GM21737 (cell line): Measurements from ENCODE around the gene TNRC6C.

Experiments
- ATAC-seq: cut with Tn5 transposase; IDR thresholded peaks from one replicate; pipeline ENCODE4 v1.9.1; 2021; ENCODE audit warnings: mild to moderate bottlenecking, moderate library complexity; ENCODE audit not compliant: unreplicated experiment

The TNRC6C gene

GRCh38 chr17:78012428-78012827 lies 53.9 kb downstream of the TNRC6C start:
- ATAC-seq = no peak

DNA sequence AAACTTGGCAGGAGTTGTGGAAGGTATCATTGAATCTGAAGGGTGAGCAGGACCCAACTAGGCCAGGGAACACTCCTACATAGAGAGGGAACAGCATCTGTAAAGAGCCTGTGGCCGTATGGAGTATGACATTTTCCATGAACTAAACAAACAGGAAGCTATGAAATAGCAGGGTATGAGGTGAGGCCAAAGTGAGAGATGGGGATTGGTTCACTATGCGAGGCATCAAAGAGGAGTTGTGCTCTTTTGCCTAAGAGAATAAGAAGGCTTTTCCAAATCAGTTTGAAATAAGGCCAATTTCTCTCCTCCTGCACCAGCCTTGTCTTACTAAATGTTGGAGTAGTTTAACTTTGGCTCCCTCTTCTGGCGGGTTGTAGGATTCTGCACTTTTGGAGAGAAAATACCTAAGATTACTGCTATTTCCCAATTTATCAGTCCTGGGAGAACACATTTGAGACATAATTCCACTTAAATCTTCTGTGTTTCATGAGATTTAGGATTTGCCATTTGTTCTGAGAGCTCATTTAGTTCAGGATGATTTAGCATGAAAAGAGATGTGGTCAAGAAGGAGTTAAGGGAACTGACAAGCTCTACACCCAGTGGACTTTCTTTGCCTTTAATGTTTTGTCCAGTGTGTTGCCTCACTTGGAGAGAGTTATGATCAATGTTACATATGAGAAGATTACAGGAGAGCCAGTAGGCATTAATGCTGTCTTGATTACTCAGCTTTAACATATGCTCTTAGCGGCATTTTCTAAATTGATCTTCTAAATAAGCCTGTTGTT lies 55.4 kb downstream of the TNRC6C start:
- ATAC-seq = no peak

GRCh38 chr17:78014646-78015045 lies 56.1 kb downstream of the TNRC6C start:
- no peak for ATAC-seq

- ATAC-seq = no peak
Measured at GRCh38 chr17:78016852-78017251, 58.3 kb downstream of the TNRC6C start.

GRCh38 chr17:78019367-78019975 lies 61.0 kb downstream of the TNRC6C start:
- ATAC-seq = no peak

- peak; percentile 55 for ATAC-seq
Measured at GRCh38 chr17:78019976-78020716, 61.6 kb downstream of the TNRC6C start.

DNA sequence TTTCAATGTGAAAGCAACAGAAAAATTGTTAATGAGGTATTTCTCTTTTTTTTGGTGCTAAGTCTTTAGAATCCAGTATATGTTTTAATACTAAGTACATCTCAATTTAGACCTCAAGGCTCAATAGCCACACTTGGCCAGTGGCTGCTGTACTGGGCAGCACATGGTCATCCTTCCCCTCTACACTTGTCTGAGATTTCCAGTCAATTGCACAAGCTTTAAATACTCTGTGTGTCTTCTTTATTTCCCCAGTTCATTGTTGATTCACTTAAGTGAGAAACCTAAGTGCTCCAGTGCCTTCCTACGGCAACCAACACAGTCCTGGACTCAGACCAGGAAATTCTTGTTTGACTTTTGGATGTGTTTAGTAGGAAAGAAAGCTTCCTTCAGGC lies 62.2 kb downstream of the TNRC6C start:
- ATAC-seq = no peak

DNA sequence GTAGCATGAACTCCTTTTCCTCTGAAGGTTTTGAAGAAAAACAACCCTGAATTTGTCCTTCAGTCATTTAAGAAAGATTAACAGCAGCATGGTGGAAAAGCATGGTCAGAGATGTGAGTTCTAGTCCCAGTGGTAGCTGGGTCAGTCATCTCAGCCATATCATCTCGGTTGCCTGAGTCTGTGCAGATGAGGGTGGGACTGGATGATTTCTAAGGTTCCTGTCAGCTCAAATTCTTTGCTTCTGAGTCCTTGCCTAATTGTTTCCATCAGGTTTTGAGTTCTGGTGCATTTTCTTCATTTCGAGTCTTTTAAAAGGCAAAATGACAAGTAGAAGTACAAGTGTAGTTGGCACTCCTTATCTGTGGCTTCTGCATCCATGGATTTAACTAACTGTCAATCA lies 63.9 kb downstream of the TNRC6C start:
- ATAC-seq = no peak

GRCh38 chr17:78023042-78023441 lies 64.5 kb downstream of the TNRC6C start:
- ATAC-seq = no peak

DNA sequence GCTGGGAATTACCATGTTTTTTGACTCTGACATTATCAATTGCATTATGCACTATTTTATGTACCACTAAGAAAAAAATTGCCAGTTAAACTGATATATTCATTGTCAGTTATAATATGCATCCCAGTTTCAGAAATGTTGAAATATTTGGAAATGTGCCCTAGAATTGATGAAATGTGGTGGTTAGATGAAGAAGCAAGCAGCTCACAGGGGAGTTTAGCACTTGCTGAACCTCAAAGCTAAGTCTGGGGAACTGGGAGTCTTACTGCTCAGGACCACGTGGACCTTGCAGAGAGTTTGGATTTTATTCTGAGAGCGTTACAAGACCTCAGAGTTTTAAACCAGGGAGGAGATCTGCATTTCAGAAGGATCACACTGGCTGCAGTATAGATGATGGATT lies 67.9 kb downstream of the TNRC6C start:
- no peak for ATAC-seq

- ATAC-seq = no peak
Measured at GRCh38 chr17:78027121-78027520, 68.6 kb downstream of the TNRC6C start.

DNA sequence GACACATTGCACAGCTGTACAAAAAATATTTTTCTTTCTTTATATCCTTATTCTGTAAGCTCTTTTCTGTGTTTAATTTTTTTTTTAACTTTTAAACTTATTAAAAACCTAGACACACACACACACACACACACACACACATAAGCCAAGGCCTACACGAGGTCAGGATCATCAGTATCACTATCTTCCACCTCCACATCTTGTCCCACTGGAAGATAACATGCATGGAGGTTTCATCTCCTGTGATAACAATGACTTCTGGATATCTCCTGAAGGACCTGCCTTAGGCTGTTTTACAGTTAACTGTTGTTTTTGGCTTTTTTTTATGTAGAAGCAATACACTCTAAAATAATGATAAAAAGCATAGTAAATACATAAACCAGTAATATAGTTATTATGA lies 71.2 kb downstream of the TNRC6C start:
- ATAC-seq = no peak

DNA sequence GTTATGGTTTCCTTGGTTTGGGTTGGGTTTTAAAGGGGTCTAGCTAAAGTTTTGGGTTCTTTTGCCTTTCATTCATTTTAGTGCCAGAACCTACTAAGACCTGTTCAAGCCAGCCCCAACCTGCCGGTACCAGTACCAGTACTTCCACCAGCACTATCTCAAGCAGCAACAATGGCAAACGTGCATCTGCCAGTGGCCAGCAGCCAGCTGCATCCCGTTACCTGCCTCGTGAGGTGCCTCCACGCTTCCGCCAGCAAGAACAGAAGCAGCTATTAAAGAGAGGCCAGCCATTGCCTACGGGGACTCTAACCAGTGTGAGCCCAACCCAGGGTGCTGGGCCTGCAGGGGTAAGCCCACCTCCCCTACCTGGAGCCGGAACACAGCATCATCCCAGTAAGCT lies 72.9 kb downstream of the TNRC6C start:
- ATAC-seq = no peak

- ATAC-seq = no peak
Measured at GRCh38 chr17:78032166-78032565, 73.7 kb downstream of the TNRC6C start.

DNA sequence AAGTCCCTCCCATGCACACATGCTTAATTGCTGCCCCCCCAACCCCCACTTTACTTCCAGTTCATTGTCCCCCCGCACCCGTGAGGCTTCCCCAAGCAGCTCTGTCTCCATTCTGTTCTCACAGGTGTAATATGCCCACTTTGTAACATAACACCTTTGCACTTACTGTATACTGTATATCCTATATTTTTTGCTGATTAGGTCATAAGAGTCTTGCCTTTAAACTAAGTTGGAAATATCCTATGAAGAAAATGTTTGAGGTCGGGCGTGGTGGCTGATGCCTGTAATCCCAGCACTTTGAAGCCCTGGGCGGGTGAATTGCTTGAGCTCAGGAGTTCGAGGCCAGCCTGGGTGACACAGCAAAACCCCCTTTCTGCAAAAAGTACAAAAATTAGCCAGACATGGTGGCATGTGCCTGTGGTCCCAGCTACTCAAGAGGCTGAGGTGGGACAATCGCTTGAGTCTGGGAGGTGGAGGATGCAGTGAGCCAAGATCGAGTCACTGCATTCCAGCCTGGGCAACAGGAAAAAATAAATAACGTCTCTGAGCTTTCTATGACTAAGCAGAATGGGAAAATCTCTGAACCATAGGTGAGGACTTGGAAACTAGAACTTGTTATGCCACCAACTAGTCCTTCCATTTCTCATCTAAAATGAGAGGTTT lies 76.1 kb downstream of the TNRC6C start:
- no peak for ATAC-seq

- ATAC-seq = no peak
Measured at GRCh38 chr17:78037280-78037679, 78.8 kb downstream of the TNRC6C start.

GRCh38 chr17:78038748-78039288 lies 80.3 kb downstream of the TNRC6C start:
- ATAC-seq = no peak

DNA sequence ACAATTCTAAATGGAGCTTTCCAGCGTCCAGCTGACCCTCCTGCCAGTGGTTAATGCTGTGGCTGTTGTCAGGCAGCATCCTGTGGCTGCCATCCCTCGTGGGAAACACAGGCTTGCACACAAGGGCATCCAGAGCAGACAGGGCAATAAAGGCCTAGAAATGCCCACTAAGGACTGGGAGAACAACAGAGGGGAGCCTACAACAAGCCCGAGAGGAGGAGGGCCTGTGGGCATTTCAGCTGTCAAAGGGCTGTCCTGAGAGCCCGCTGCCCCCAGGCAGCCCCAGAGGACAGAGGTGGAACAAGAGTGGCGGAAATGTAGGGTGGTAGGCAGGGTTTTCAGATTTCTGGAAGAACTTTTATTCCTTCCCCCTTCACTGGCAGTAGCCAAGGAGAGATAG lies 81.1 kb downstream of the TNRC6C start:
- ATAC-seq = no peak

- ATAC-seq = no peak
Measured at GRCh38 chr17:78040440-78041385, 82.2 kb downstream of the TNRC6C start.
